HUDEP-2 (cell line): ENCODE measurements around the gene NUP107.

Source experiments
- DNase-seq, 76 experiments: peaks; one replicate each; lab custom pipeline; 2025; ENCODE audit not compliant: unreplicated experiment in 76 of 76; lab: John Stamatoyannopoulos, UW

NUP107 gene

DNA sequence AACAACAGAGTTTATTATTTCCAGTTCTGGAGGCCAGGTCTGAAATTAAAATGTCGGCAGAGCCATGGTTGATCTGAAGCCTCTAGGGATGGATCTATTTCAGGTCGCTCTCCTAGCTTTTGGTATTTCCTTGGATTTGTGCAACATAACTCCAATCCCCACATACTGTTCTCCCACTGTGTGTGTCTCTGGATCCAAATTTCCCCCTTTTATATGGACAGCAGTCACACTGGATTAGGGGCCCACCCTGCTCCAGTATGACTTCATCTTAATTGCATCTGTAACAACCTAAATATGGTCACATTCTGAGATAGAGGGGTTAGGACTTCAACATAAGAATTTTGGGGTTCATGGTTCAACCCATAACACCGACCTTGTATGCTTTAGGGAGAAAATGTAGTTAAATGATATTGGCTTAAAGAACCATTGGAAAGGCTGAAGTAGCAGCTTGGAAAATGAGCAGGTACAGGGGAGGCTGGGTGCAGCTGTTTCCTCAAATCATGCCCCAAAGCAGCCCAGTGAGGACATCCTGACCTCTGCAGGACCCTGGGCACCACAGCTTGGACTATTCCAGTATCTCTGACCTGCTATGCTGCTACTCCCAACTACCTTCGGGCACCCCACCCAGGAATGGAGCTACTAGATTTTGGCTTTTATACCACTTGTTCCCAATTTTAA lies 107.3 kb downstream of the NUP107 start:
- DNase-seq = no peak

DNA sequence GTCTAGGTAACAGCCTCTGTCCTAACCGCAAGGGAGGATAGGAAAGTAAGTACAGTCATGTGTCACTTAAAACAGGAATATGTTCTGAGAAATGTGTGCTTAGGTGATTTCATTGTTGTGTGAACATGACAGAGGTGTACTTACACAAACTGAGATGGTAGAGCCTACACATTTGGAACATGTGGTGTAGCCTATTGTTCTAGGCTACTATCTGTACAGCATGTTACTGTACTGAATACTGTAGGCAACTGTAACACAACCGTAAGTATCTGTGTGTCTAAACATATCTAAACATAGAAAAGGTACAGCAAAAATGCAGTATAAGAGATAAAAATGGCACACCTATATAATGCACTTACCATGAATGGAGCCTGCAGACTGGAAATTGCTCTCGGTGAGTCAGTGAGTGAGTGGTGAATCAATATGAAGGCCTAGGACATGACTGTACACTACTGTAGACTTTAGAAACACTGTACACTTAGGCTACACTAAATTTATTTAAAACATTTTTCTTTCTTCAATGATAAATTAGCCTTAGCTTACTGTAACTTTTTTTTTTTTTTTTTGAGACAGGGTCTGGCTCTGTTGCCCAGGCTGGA lies 108.0 kb downstream of the NUP107 start:
- no peak for DNase-seq
